Measurements from ENCODE around the gene UBE4B. TPM values are rescaled to one million over a fixed set of nuclear protein-coding genes. Genes with fewer than 3 reads are reported as not detected.

The UBE4B gene
- total RNA-seq, 1 experiment from 2014 or later: 40.3 TPM

- Mint-ChIP-seq H3K4me3 (ENCODE audit: unreplicated experiment) (no peak overlapping the region), H3K27ac (ENCODE audit: unreplicated experiment) (no peak overlapping the region), H3K36me3 (ENCODE audit: insufficient read depth, unreplicated experiment) (peaks cover 10% of the 10 kb centered on the region), H3K9me3 (ENCODE audit: unreplicated experiment) (no peaks in the 10 kb centered on the region), H3K4me1 (ENCODE audit: low read depth, unreplicated experiment) (no peaks in the 10 kb centered on the region), H3K27me3 (ENCODE audit: insufficient read depth, unreplicated experiment) (no peaks in the 10 kb centered on the region)
- H3K4me1 ChIP-seq: no peaks in the 10 kb centered on the region
- intact Hi-C loops (cut with micrococcal nuclease; ENCODE audit: unreplicated experiment): loop anchor here (1.0 kb wide), 1 partner anchor 202 kb away; no protein-coding TSS in a partner anchor
- H3K4me3 ChIP-seq (ENCODE audit: low read depth, low read length): no peak overlapping the region
- BruUV-seq (replicated peaks): no TSS peak
- CTCF ChIA-PET: interaction anchor here (0.6 to 1.1 kb wide), 2 partner anchors 209 to 416 kb away, joined by 3 read pairs; partner anchors contain the start of genes LZIC and NMNAT1
- H3K9me3 ChIP-seq: no peaks in the 10 kb centered on the region
- TF ChIP-seq CTCF (IDR thresholded peaks at IDR 0.05; ENCODE audit: insufficient read depth in 1 of 2, low read depth in 1 of 2, low read length in 1 of 2, severe bottlenecking in 1 of 2, unreplicated experiment in 1 of 2): peak; percentile 47 to 52
- peak in 1 of 2 experiments; percentile 46 for DNase-seq
- no peaks in the 10 kb centered on the region for H3K27me3 ChIP-seq (replicated peaks; ENCODE audit: control insufficient read depth, insufficient read depth, low read length)
- POLR2A ChIA-PET: no interaction called here
- H3K36me3 ChIP-seq (ENCODE audit: control insufficient read depth, insufficient read depth, low read length): no peaks in the 10 kb centered on the region
These were observed 120.0 kb downstream of the UBE4B start for GRCh38 chr1:10152709-10153284.

GRCh38 chr1:10155087-10155712, 122.4 kb downstream of the UBE4B start:
- no TSS peak for BruUV-seq (replicated peaks)
- no peak overlapping the region for H3K4me3 ChIP-seq (ENCODE audit: low read depth, low read length)
- POLR2A ChIA-PET: no interaction called here
- no peaks in the 10 kb centered on the region for H3K27me3 ChIP-seq (replicated peaks; ENCODE audit: control insufficient read depth, insufficient read depth, low read length)
- peaks cover 10% of the 10 kb centered on the region for H3K36me3 Mint-ChIP-seq (ENCODE audit: insufficient read depth, unreplicated experiment)
- peaks cover 4% of the 10 kb centered on the region; the same call in 1 of the 2 replicates for H3K4me1 ChIP-seq
- intact Hi-C loops (cut with micrococcal nuclease; ENCODE audit: unreplicated experiment): no loop called here
- no peaks in the 10 kb centered on the region for H3K9me3 Mint-ChIP-seq (ENCODE audit: unreplicated experiment)
- no peaks in the 10 kb centered on the region for H3K4me1 Mint-ChIP-seq (ENCODE audit: low read depth, unreplicated experiment)
- no peak for DNase-seq
- H3K9me3 ChIP-seq: no peaks in the 10 kb centered on the region
- CTCF ChIA-PET: no interaction called here
- no peaks in the 10 kb centered on the region for H3K36me3 ChIP-seq (ENCODE audit: control insufficient read depth, insufficient read depth, low read length)
- H3K27me3 Mint-ChIP-seq (ENCODE audit: insufficient read depth, unreplicated experiment): no peaks in the 10 kb centered on the region
- no peak overlapping the region for H3K27ac Mint-ChIP-seq (ENCODE audit: unreplicated experiment)
- TF ChIP-seq CTCF (IDR thresholded peaks at IDR 0.05; ENCODE audit: insufficient read depth in 1 of 2, low read depth in 1 of 2, low read length in 1 of 2, severe bottlenecking in 1 of 2, unreplicated experiment in 1 of 2): no peak
- H3K4me3 Mint-ChIP-seq (ENCODE audit: unreplicated experiment): no peak overlapping the region

- no peak overlapping the region for H3K27ac Mint-ChIP-seq (ENCODE audit: unreplicated experiment)
- POLR2A ChIA-PET: no interaction called here
These were observed 127.4 kb downstream of the UBE4B start for GRCh38 chr1:10160173-10160572.

More at GRCh38 chr1:10160173-10160572, 127.4 kb downstream of the UBE4B start:
- no peaks in the 10 kb centered on the region for H3K27me3 Mint-ChIP-seq (ENCODE audit: insufficient read depth, unreplicated experiment)
- no peak overlapping the region for H3K4me3 Mint-ChIP-seq (ENCODE audit: unreplicated experiment)
- H3K9me3 ChIP-seq: no peaks in the 10 kb centered on the region
- TF ChIP-seq CTCF (IDR thresholded peaks at IDR 0.05; ENCODE audit: insufficient read depth in 1 of 2, low read depth in 1 of 2, low read length in 1 of 2, severe bottlenecking in 1 of 2, unreplicated experiment in 1 of 2): no peak
- CTCF ChIA-PET: no interaction called here
- H3K36me3 Mint-ChIP-seq (ENCODE audit: insufficient read depth, unreplicated experiment): peaks cover 5% of the 10 kb centered on the region
- no peak for DNase-seq
- H3K4me1 Mint-ChIP-seq (ENCODE audit: low read depth, unreplicated experiment): no peaks in the 10 kb centered on the region
- H3K9me3 Mint-ChIP-seq (ENCODE audit: unreplicated experiment): no peaks in the 10 kb centered on the region
- H3K4me1 ChIP-seq: peaks cover 7% of the 10 kb centered on the region; the same call in 1 of the 2 replicates
- intact Hi-C loops (cut with micrococcal nuclease; ENCODE audit: unreplicated experiment): no loop called here
- no peak overlapping the region for H3K4me3 ChIP-seq (ENCODE audit: low read depth, low read length)
- no TSS peak for BruUV-seq (replicated peaks)
- no peaks in the 10 kb centered on the region for H3K27me3 ChIP-seq (replicated peaks; ENCODE audit: control insufficient read depth, insufficient read depth, low read length)
- H3K36me3 ChIP-seq (ENCODE audit: control insufficient read depth, insufficient read depth, low read length): no peaks in the 10 kb centered on the region

Data from Caco-2 (cell line).